UCSD-AML1 (cell line): ENCODE results near the gene FIGNL2.
"Not testable (repeated sequence)": the region's sequence is repeated elsewhere in the genome, so short reads cannot be mapped to it uniquely, and the experiment has no call there.

Experiments
- DNase-seq: peaks from one replicate; lab custom pipeline; 2025; ENCODE audit not compliant: unreplicated experiment; lab: John Stamatoyannopoulos, UW

FIGNL2 gene

GRCh38 chr12:51848326-51848727 lies at the start of gene FIGNL2:
Gene FIGNL2, minus strand, starts transcription at chr12:51848718. Its CDS starts 26,305 bp downstream, at chr12:51822413.
- DNase-seq = no peak

- no peak for DNase-seq
These were observed 48.7 kb upstream of the FIGNL2 start for GRCh38 chr12:51897181-51897580.

GRCh38 chr12:51896236-51896635 lies 47.7 kb upstream of the FIGNL2 start:
- DNase-seq = no peak

GRCh38 chr12:51895378-51896135 lies 47.0 kb upstream of the FIGNL2 start:
- DNase-seq = no peak

GRCh38 chr12:51893786-51894185 lies 45.3 kb upstream of the FIGNL2 start:
- no peak for DNase-seq

GRCh38 chr12:51891843-51892242 lies 43.3 kb upstream of the FIGNL2 start:
- DNase-seq = no peak

- no peak for DNase-seq
These were observed 42.1 kb upstream of the FIGNL2 start for GRCh38 chr12:51890511-51891171.

- DNase-seq = no peak
These were observed 41.6 kb upstream of the FIGNL2 start for GRCh38 chr12:51890133-51890464.

- DNase-seq = no peak
These were observed 41.0 kb upstream of the FIGNL2 start for GRCh38 chr12:51889216-51890132.

GRCh38 chr12:51888316-51889215 lies 40.0 kb upstream of the FIGNL2 start:
- no peak for DNase-seq

- no peak for DNase-seq
These were observed 39.2 kb upstream of the FIGNL2 start, which contains the start of gene ANKRD33 for GRCh38 chr12:51887476-51888315. Gene ANKRD33, plus strand, starts transcription at chr12:51888103. Its CDS starts 84 bp downstream, at chr12:51888187.

- peak; percentile 65 for DNase-seq
These were observed 37.6 kb upstream of the FIGNL2 start for GRCh38 chr12:51886021-51886710.

- not testable (repeated sequence) for DNase-seq
These were observed 36.9 kb upstream of the FIGNL2 start for GRCh38 chr12:51885294-51886020.

GRCh38 chr12:51884676-51885229 lies 36.2 kb upstream of the FIGNL2 start:
- no peak for DNase-seq

- DNase-seq = no peak
These were observed 35.6 kb upstream of the FIGNL2 start for GRCh38 chr12:51883998-51884675.

GRCh38 chr12:51883295-51883694 lies 34.8 kb upstream of the FIGNL2 start:
- DNase-seq = no peak

- no peak for DNase-seq
These were observed 30.6 kb upstream of the FIGNL2 start for GRCh38 chr12:51879102-51879501.
